Measurements from ENCODE around the gene GALNT2. TPM values are rescaled to one million over a fixed set of nuclear protein-coding genes. Genes with fewer than 3 reads are reported as not detected.

GALNT2 gene
- total RNA-seq, 1 donor from 2014 or later = 66.3 TPM

DNA sequence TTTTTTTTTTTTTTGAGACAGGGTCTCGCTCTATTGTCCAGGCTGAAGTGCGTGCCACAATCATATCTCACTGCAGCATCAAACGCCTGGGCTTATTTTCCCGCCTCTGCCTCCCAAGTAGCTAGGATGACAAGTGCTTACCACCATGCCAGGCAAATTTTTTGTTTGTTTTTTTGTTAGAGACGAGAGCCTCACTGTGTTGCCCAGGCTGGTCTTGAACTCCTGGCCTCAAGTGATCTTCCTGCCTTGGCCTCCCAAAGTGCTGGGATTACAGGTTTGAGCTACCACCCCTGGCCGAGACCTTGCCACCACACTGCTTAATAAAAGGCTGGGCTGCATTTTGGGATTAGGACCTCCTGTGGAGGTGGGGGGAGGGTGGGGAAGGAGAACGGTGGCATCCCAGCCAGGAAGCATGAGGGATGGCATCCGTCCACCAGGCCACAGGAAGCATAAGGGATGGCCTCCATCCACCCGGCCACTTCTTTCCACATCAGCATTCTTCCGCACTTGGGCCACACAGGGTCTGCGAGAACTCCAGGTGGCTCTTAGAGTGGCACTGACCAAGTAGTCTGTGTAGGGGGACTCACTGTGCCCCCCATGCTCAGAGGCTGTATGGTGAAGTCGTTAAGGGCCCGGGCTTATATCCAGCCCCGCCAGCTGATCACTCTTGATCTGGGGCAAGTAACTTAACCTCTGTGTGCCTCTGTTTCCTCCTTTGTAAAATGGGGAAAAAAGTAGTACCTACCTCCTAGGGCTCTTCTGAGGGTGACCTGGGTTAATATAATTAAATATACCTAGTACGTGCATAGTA, 75.0 kb downstream of the GALNT2 start:
- Mint-ChIP-seq H3K27ac (no peak overlapping the region), H3K4me1 (ENCODE audit: unreplicated experiment) (peaks cover 62% of the 10 kb centered on the region), H3K4me3 (no peak overlapping the region), H3K36me3 (no peaks in the 10 kb centered on the region), H3K27me3 (no peaks in the 10 kb centered on the region), H3K9me3 (no peaks in the 10 kb centered on the region)
- TF ChIP-seq, protein P1, sequence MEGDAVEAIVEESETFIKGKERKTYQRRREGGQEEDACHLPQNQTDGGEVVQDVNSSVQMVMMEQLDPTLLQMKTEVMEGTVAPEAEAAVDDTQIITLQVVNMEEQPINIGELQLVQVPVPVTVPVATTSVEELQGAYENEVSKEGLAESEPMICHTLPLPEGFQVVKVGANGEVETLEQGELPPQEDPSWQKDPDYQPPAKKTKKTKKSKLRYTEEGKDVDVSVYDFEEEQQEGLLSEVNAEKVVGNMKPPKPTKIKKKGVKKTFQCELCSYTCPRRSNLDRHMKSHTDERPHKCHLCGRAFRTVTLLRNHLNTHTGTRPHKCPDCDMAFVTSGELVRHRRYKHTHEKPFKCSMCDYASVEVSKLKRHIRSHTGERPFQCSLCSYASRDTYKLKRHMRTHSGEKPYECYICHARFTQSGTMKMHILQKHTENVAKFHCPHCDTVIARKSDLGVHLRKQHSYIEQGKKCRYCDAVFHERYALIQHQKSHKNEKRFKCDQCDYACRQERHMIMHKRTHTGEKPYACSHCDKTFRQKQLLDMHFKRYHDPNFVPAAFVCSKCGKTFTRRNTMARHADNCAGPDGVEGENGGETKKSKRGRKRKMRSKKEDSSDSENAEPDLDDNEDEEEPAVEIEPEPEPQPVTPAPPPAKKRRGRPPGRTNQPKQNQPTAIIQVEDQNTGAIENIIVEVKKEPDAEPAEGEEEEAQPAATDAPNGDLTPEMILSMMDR (conservative IDR thresholded peaks at IDR 0.05) = no peak
- no peak for DNase-seq (ENCODE audit: extremely low spot score, unreplicated experiment)

DNA sequence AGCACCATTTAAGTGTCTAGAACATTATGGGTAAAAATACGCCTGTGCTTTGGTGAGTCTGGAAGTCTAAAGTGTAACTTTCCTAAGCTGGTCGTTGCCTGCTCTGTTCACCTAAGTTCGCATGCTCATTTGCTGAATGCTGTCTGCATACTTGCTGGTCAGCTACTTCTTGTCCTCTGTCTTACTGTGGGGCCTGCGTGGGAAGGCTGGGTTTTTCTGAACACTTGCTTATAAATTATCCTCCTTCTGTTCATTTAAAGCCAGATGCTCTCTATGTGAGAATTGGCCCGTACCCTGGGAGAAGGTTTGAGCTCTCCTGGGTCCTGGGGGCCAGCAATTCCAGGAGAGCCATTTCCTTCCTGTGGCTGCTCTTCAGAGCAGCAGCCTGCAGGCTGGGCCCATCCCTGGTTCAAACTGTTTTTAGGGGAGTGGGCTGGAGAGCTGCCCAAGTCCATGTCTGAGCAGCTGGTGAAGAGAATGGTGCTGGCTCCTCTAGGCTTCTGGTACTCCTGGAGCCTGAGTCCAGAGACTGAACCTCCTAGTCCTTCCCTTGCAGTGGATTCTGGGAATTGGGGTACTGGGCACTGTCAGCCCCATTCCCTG, 75.7 kb downstream of the GALNT2 start:
- no peak overlapping the region for H3K27ac Mint-ChIP-seq

DNA sequence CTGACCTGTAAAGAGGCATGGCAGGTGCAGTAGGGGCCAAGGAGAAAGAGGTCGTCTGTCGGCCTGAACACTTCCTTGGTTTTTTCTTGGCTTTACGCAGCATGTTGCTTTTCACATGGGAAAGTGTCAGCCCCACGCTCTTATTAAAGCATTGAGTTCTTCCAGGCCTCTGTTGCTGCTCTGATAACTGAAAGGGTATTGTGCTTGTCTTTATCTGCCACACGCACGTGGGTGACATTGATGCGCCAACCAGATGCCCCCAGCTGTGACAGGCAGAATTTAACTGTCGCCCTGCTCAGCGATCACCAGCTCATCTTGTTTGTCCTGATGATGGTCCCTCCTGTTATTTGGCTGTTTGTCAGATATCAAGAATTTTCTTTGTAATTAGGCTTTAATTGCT, 76.5 kb downstream of the GALNT2 start:
- no peak for DNase-seq (ENCODE audit: extremely low spot score, unreplicated experiment)
- no peaks in the 10 kb centered on the region for H3K9me3 Mint-ChIP-seq
- no peak overlapping the region for H3K4me3 Mint-ChIP-seq
- TF ChIP-seq, protein P1 (conservative IDR thresholded peaks at IDR 0.05) = no peak
- H3K27me3 Mint-ChIP-seq = no peaks in the 10 kb centered on the region
- no peaks in the 10 kb centered on the region for H3K36me3 Mint-ChIP-seq
- H3K27ac Mint-ChIP-seq = no peak overlapping the region
- peaks cover 68% of the 10 kb centered on the region for H3K4me1 Mint-ChIP-seq (ENCODE audit: unreplicated experiment)

More for the DNA sequence above, 75.7 kb downstream of the GALNT2 start:
- TF ChIP-seq, protein P1 (conservative IDR thresholded peaks at IDR 0.05) = no peak
- Mint-ChIP-seq H3K4me3 (no peak overlapping the region), H3K36me3 (no peaks in the 10 kb centered on the region), H3K4me1 (ENCODE audit: unreplicated experiment) (peaks cover 64% of the 10 kb centered on the region), H3K27me3 (no peaks in the 10 kb centered on the region), H3K9me3 (no peaks in the 10 kb centered on the region)
- DNase-seq (ENCODE audit: extremely low spot score, unreplicated experiment) = no peak

DNA sequence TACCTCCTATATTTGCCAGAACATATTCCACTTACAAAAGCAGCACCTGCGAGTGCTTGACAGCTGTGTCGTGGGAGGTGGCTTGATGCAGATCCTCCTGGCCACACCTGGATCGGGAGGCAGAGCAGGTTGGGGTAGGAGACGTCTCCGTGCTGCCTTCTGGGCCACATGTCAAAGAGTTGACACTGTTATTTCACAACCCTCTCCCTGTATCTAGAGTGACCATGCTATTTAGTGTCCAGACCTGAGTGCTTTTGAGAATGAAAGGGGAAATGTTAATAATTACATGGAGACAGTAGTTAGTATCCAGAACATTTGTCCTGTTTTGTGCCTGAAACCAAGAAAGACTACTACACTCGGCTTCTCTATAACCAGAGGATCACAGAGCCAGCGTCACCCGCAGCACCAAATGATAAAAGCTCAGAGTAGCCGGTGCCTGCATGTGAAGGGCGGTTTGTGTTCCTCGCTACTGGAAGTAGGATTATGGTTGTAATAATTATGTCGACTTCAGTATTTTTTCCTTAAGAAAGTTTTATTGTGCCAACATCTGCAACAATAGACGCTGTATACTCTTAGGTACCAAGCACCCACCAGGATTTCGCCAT, 77.1 kb downstream of the GALNT2 start:
- Mint-ChIP-seq H3K36me3 (no peaks in the 10 kb centered on the region), H3K27ac (peak overlapping the region; percentile 42), H3K4me1 (ENCODE audit: unreplicated experiment) (peaks cover 68% of the 10 kb centered on the region), H3K27me3 (no peaks in the 10 kb centered on the region), H3K9me3 (no peaks in the 10 kb centered on the region), H3K4me3 (no peak overlapping the region)
- TF ChIP-seq, protein P1 (conservative IDR thresholded peaks at IDR 0.05) = no peak
- no peak for DNase-seq (ENCODE audit: extremely low spot score, unreplicated experiment)

DNA sequence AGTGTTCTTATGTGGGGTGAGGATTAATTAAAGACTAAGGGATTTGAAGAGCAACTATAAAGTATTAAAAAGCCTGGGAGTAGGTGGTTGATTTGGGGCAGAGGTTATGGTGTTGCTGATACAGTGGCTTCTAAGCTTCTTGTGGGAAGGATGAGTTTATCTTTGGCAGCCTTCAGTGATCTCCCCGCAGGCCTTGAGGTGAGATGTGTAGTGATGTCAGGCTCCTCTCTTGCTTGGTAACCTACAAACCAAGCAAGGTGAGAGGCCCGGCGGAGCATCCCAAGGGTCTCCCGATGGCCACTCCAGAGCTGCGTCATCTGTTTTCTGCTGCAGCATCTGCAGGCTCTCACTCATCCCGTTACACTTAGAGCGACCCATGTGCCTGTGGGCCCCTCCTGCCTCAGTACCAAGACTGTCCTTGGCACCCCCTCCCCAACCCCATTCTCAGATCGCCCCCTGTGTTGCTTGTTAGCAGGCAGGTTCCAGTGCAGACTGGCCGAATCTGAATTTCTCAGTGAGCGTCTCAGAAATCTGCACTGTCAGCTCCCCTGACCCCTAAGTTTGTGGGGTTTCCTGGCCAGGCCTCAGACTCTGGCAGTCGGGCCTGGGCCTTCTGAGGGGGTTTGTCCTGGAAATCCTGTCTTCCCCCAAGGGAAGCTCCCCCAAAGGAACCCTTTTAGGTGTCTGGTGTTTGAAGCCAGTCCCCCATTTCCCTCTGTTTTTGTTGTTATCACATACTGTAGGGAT, 77.9 kb downstream of the GALNT2 start:
- Mint-ChIP-seq H3K27ac (no peak overlapping the region), H3K4me3 (no peak overlapping the region), H3K4me1 (ENCODE audit: unreplicated experiment) (peaks cover 76% of the 10 kb centered on the region), H3K9me3 (no peaks in the 10 kb centered on the region), H3K27me3 (no peaks in the 10 kb centered on the region), H3K36me3 (no peaks in the 10 kb centered on the region)
- no peak for DNase-seq (ENCODE audit: extremely low spot score, unreplicated experiment)
- TF ChIP-seq, protein P1 (conservative IDR thresholded peaks at IDR 0.05) = no peak

Measured in type B pancreatic cell (in vitro differentiated cells).